Peyer's patch (tissue), 4 donors: ENCODE results near the gene SLC5A7. TPM values are rescaled to one million over a fixed set of nuclear protein-coding genes. Genes with fewer than 3 reads are reported as not detected.

Experiments
- DNase-seq, 3 donors: peaks; one replicate each; pipeline ENCODE4 v3.0.0-alpha.2; 2017 to 2019
- H3K27ac ChIP-seq, 4 donors: fragments of 200-600 bp; sonication (generic); one replicate each; pipeline ENCODE4 v1.5.1; 2016 to 2019
- H3K27me3 ChIP-seq, 2 donors: fragments of 200-600 bp; sonication (generic); one replicate each; pipeline ENCODE4 v1.5.1; 2019
- H3K36me3 ChIP-seq, 3 donors: fragments of 200-600 bp; sonication (generic); one replicate each; pipeline ENCODE4 v1.5.1; 2016 to 2019
- H3K4me1 ChIP-seq, 4 donors: fragments of 200-600 bp; sonication (generic); one replicate each; pipeline ENCODE4 v1.5.1; 2016 to 2019
- H3K4me3 ChIP-seq, 4 donors: fragments of 200-600 bp; sonication (generic); 1 replicate in 3 of 4; 2 replicates in 1 of 4; pipeline ENCODE4 v1.5.1; 2016 to 2019; ENCODE audit warnings: mild to moderate bottlenecking in 1 of 4
- H3K9me3 ChIP-seq, 4 donors: fragments of 200-600 bp; sonication (generic); one replicate each; pipeline ENCODE4 v1.5.1; 2016 to 2019; ENCODE audit warnings: mild to moderate bottlenecking in 1 of 4
- CTCF ChIP-seq, 6 experiments: fragments of 450-650 bp in 4 of 6; fragments of 200-600 bp in 2 of 6; sonication (generic) in 1 of 6; IDR thresholded peaks; one replicate each; pipeline ENCODE4 v1.5.1; 2017 to 2019; ENCODE audit warnings: antibody characterized with exemption in 6 of 6, mild to moderate bottlenecking in 3 of 6, moderate library complexity in 1 of 6
- POLR2A ChIP-seq, 2 donors: fragments of 450-650 bp; IDR thresholded peaks; one replicate each; pipeline ENCODE4 v1.5.1; 2017; ENCODE audit warnings: antibody characterized with exemption in 2 of 2, mild to moderate bottlenecking in 2 of 2, moderate library complexity in 2 of 2
- total RNA-seq, 4 donors: library from RNA; depleted of rRNA; stranded (reverse); fragments of >200 nt; gene quantifications; one replicate each; pipeline ENCODE4 v1.1.0, GENCODE V29; 2016

The SLC5A7 gene
- total RNA-seq, 4 donors from 2014 or later: 0.13 TPM; not detected in 3

- Histone ChIP-seq H3K4me3 (no peak overlapping the region), H3K27me3 (no peaks in the 10 kb centered on the region), H3K4me1 (no peaks in the 10 kb centered on the region), H3K9me3 (no peaks in the 10 kb centered on the region), H3K36me3 (no peaks in the 10 kb centered on the region), H3K27ac (no peak overlapping the region)
- TF ChIP-seq CTCF (IDR thresholded peaks at IDR 0.05) (no peak), POLR2A (IDR thresholded peaks at IDR 0.05) (no peak)
- DNase-seq: no peak
These were observed 37.5 kb downstream of the SLC5A7 start for GRCh38 chr2:108023776-108024175.

- no peak overlapping the region for H3K4me3 ChIP-seq
- H3K27ac ChIP-seq: no peak overlapping the region
- no peaks in the 10 kb centered on the region for H3K4me1 ChIP-seq
- TF ChIP-seq CTCF (IDR thresholded peaks at IDR 0.05): no peak
- TF ChIP-seq POLR2A (IDR thresholded peaks at IDR 0.05): no peak
- H3K27me3 ChIP-seq: no peaks in the 10 kb centered on the region
- H3K36me3 ChIP-seq: no peaks in the 10 kb centered on the region
- no peaks in the 10 kb centered on the region for H3K9me3 ChIP-seq
- no peak for DNase-seq
These were observed 39.9 kb downstream of the SLC5A7 start for GRCh38 chr2:108026092-108026794.

- H3K27me3 ChIP-seq: no peaks in the 10 kb centered on the region
- H3K4me3 ChIP-seq: no peak overlapping the region
- TF ChIP-seq CTCF (IDR thresholded peaks at IDR 0.05): no peak
- TF ChIP-seq POLR2A (IDR thresholded peaks at IDR 0.05): no peak
- H3K27ac ChIP-seq: no peak overlapping the region
- no peaks in the 10 kb centered on the region for H3K36me3 ChIP-seq
- DNase-seq: no peak
- no peaks in the 10 kb centered on the region for H3K9me3 ChIP-seq
- H3K4me1 ChIP-seq: no peaks in the 10 kb centered on the region
These were observed 43.2 kb downstream of the SLC5A7 start for GRCh38 chr2:108029496-108029895.

GRCh38 chr2:108029912-108030311, 43.6 kb downstream of the SLC5A7 start:
- Histone ChIP-seq H3K4me1 (no peaks in the 10 kb centered on the region), H3K9me3 (no peaks in the 10 kb centered on the region), H3K27me3 (no peaks in the 10 kb centered on the region), H3K36me3 (no peaks in the 10 kb centered on the region), H3K4me3 (no peak overlapping the region), H3K27ac (no peak overlapping the region)
- no peak for DNase-seq
- TF ChIP-seq POLR2A (IDR thresholded peaks at IDR 0.05) (no peak), CTCF (IDR thresholded peaks at IDR 0.05) (no peak)

- H3K27me3 ChIP-seq: no peaks in the 10 kb centered on the region
- no peaks in the 10 kb centered on the region for H3K9me3 ChIP-seq
- H3K4me3 ChIP-seq: no peak overlapping the region
- TF ChIP-seq CTCF (IDR thresholded peaks at IDR 0.05) (no peak), POLR2A (IDR thresholded peaks at IDR 0.05) (no peak)
- H3K36me3 ChIP-seq: no peaks in the 10 kb centered on the region
- H3K4me1 ChIP-seq: no peaks in the 10 kb centered on the region
- H3K27ac ChIP-seq: no peak overlapping the region
- DNase-seq: no peak
These were observed 45.2 kb downstream of the SLC5A7 start for GRCh38 chr2:108031471-108031941.
